Measurements from ENCODE around the gene GCKR.

DNA sequence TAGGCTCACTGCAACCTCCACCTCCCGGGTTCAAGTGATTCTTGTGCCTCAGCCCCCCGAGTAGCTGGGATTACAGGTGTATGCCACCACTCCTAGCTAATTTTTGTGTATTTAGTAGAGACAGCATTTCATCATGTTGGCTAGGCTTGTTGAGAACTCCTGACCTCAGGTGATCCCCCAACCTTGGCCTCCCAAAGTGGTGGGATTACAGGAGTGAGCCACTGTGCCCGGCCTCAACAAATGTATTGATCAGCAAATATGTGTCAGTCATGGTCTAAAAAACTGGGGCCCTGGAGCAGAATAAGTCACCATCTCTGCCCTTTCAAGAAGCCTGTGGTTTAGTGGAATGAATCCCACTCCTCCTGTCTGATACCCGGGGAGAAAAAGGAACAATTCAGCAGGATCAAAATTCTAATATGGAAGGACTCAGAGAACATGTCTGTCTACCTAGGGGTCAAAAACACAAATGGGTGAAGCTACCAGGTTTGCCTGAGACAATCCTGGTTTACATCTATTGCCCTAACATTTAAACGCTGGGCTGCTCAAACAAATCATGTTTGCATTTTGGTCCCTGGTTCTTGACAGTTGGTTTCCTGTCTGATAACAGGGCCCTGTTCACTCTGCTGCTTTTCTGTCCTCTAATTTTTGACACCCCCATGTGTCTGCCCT is 21.6 kb downstream of the GCKR start:
- TF ChIP-seq, protein P1, sequence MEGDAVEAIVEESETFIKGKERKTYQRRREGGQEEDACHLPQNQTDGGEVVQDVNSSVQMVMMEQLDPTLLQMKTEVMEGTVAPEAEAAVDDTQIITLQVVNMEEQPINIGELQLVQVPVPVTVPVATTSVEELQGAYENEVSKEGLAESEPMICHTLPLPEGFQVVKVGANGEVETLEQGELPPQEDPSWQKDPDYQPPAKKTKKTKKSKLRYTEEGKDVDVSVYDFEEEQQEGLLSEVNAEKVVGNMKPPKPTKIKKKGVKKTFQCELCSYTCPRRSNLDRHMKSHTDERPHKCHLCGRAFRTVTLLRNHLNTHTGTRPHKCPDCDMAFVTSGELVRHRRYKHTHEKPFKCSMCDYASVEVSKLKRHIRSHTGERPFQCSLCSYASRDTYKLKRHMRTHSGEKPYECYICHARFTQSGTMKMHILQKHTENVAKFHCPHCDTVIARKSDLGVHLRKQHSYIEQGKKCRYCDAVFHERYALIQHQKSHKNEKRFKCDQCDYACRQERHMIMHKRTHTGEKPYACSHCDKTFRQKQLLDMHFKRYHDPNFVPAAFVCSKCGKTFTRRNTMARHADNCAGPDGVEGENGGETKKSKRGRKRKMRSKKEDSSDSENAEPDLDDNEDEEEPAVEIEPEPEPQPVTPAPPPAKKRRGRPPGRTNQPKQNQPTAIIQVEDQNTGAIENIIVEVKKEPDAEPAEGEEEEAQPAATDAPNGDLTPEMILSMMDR (IDR thresholded peaks at IDR 0.05; ENCODE audit: poor library complexity, severe bottlenecking) = no peak
- TF ChIP-seq SMC3 (conservative IDR thresholded peaks at IDR 0.05; ENCODE audit: poor library complexity) (no peak), EP300 (conservative IDR thresholded peaks at IDR 0.05; ENCODE audit: poor library complexity, severe bottlenecking) (no peak), TAF1 (IDR thresholded peaks at IDR 0.05; ENCODE audit: low read depth) (no peak), POLR2AphosphoS5 (IDR thresholded peaks at IDR 0.05) (no peak), EZH2 (IDR thresholded peaks at IDR 0.05; ENCODE audit: borderline replicate concordance, insufficient read depth, low read length, poor library complexity, severe bottlenecking) (no peak), MXI1 (conservative IDR thresholded peaks at IDR 0.05; ENCODE audit: poor library complexity, severe bottlenecking) (no peak)
- TF ChIP-seq, protein P2, sequence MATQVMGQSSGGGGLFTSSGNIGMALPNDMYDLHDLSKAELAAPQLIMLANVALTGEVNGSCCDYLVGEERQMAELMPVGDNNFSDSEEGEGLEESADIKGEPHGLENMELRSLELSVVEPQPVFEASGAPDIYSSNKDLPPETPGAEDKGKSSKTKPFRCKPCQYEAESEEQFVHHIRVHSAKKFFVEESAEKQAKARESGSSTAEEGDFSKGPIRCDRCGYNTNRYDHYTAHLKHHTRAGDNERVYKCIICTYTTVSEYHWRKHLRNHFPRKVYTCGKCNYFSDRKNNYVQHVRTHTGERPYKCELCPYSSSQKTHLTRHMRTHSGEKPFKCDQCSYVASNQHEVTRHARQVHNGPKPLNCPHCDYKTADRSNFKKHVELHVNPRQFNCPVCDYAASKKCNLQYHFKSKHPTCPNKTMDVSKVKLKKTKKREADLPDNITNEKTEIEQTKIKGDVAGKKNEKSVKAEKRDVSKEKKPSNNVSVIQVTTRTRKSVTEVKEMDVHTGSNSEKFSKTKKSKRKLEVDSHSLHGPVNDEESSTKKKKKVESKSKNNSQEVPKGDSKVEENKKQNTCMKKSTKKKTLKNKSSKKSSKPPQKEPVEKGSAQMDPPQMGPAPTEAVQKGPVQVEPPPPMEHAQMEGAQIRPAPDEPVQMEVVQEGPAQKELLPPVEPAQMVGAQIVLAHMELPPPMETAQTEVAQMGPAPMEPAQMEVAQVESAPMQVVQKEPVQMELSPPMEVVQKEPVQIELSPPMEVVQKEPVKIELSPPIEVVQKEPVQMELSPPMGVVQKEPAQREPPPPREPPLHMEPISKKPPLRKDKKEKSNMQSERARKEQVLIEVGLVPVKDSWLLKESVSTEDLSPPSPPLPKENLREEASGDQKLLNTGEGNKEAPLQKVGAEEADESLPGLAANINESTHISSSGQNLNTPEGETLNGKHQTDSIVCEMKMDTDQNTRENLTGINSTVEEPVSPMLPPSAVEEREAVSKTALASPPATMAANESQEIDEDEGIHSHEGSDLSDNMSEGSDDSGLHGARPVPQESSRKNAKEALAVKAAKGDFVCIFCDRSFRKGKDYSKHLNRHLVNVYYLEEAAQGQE (IDR thresholded peaks at IDR 0.05; ENCODE audit: borderline replicate concordance) = no peak
